Measurements from ENCODE around the gene LORICRIN. TPM values are rescaled to one million over a fixed set of nuclear protein-coding genes. Genes with fewer than 3 reads are reported as not detected.

LORICRIN gene
- total RNA-seq, 1 donor from 2014 or later, result not detected

DNA sequence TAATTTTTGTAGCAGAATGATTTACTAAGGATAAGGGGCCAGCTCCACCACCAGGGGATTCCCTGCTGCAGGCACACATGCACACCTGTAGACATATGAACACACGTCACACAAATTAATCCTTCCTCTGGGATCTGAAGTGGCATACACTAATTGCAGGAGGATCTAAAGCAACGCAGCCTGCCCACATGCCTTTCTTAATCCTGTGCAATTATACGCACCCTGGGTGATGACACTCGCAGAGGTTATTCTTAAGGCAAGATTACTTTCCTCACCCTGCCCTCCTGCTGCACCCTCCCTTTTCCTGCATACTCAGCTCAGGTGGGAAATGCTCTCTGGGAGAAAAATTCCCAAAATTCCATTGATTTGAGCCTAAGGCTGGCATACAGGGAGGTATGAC is 7.5 kb upstream of the LORICRIN start:
- no peaks in the 10 kb centered on the region for H3K36me3 Mint-ChIP-seq (ENCODE audit: low read depth, unreplicated experiment)
- H3K4me1 Mint-ChIP-seq (ENCODE audit: unreplicated experiment), result peaks cover 9% of the 10 kb centered on the region
- peaks cover 4% of the 10 kb centered on the region for H3K27me3 Mint-ChIP-seq (ENCODE audit: unreplicated experiment)
- no peak overlapping the region for H3K4me3 Mint-ChIP-seq (ENCODE audit: unreplicated experiment)
- no peak for DNase-seq (ENCODE audit: low spot score)
- H3K27ac Mint-ChIP-seq (ENCODE audit: unreplicated experiment), result no peak overlapping the region
- H3K9me3 Mint-ChIP-seq (ENCODE audit: unreplicated experiment), result no peaks in the 10 kb centered on the region
- TF ChIP-seq, protein P1, sequence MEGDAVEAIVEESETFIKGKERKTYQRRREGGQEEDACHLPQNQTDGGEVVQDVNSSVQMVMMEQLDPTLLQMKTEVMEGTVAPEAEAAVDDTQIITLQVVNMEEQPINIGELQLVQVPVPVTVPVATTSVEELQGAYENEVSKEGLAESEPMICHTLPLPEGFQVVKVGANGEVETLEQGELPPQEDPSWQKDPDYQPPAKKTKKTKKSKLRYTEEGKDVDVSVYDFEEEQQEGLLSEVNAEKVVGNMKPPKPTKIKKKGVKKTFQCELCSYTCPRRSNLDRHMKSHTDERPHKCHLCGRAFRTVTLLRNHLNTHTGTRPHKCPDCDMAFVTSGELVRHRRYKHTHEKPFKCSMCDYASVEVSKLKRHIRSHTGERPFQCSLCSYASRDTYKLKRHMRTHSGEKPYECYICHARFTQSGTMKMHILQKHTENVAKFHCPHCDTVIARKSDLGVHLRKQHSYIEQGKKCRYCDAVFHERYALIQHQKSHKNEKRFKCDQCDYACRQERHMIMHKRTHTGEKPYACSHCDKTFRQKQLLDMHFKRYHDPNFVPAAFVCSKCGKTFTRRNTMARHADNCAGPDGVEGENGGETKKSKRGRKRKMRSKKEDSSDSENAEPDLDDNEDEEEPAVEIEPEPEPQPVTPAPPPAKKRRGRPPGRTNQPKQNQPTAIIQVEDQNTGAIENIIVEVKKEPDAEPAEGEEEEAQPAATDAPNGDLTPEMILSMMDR (IDR thresholded peaks at IDR 0.05; ENCODE audit: unreplicated experiment), result no peak

DNA sequence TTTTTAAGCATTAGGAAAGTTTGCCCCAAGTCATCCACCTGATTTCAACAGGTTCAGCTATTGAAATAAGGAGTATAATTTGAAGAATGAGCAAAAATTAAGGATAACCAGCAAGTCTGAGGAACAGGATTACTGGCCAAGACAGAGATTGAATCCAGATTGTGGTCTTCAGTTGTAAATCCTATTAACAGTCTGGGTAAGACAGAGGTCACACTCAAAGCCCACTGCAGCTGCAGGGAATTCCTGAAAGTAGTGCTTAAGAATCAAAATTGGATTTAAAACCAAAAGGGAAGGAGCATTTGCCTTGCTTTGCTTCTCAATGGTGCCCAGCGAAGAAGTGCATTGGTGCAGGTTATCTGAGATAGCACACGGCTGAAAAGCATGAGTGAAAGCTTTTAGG is 6.4 kb upstream of the LORICRIN start:
- Mint-ChIP-seq H3K36me3 (ENCODE audit: low read depth, unreplicated experiment) (no peaks in the 10 kb centered on the region), H3K4me1 (ENCODE audit: unreplicated experiment) (peaks cover 9% of the 10 kb centered on the region)

DNA sequence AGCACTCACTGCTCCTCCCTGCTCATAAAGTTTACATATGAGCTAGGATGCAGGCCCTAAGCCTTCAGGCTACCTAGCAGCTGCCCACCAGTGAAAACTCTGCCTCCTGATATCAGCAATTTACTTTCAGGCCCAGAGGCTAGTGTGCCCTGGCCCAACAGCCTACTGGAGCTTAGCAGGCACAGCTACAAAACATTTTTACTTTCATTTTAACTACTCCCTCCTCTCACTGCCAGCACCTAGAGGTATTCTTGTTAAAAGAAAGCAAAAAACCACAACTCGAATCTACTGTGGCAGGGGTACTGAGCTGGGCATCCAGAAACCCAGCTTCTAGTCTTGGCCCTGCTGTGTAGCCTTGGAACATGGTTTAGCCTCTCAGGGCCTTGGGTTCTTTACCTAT is 5.8 kb upstream of the LORICRIN start:
- H3K27me3 Mint-ChIP-seq (ENCODE audit: unreplicated experiment), result peaks cover 2% of the 10 kb centered on the region
- H3K27ac Mint-ChIP-seq (ENCODE audit: unreplicated experiment), result no peak overlapping the region
- TF ChIP-seq, protein P1 (IDR thresholded peaks at IDR 0.05; ENCODE audit: unreplicated experiment), result no peak

More for the DNA sequence above, 6.4 kb upstream of the LORICRIN start:
- Mint-ChIP-seq H3K9me3 (ENCODE audit: unreplicated experiment) (no peaks in the 10 kb centered on the region), H3K4me3 (ENCODE audit: unreplicated experiment) (no peak overlapping the region), H3K27ac (ENCODE audit: unreplicated experiment) (no peak overlapping the region), H3K27me3 (ENCODE audit: unreplicated experiment) (peaks cover 4% of the 10 kb centered on the region)
- no peak for DNase-seq (ENCODE audit: low spot score)
- TF ChIP-seq, protein P1 (IDR thresholded peaks at IDR 0.05; ENCODE audit: unreplicated experiment), result no peak

DNA sequence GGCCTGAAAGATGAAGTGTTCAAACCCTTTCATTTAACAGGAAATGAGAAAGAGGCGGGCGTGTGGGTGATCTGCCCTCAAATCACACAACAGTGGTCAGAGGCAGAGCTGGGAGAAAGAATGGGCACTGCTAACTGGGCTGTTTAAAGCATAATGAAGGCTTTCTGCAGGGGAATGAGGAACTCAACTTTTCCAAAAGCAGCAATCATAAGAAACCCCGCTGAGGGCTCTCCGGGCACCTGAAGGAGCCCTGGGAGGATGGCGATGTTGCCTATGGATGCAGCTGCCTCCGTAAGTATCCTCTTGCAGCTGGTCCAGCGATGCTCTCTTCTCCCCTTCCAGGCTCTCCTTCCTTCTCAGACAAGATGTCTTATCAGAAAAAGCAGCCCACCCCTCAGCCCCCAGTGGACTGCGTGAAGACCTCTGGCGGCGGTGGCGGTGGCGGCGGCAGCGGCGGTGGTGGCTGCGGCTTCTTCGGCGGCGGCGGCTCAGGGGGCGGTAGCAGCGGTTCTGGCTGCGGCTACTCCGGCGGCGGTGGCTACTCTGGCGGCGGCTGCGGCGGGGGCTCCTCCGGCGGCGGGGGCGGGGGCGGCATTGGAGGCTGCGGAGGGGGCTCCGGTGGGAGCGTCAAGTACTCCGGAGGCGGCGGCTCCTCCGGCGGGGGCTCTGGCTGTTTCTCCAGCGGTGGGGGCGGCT is 1.2 kb downstream of the LORICRIN start:
- peaks cover 10% of the 10 kb centered on the region for H3K4me1 Mint-ChIP-seq (ENCODE audit: unreplicated experiment)
- DNase-seq (ENCODE audit: low spot score), result peak; percentile 39

More for the DNA sequence above, 5.8 kb upstream of the LORICRIN start:
- no peak overlapping the region for H3K4me3 Mint-ChIP-seq (ENCODE audit: unreplicated experiment)
- H3K36me3 Mint-ChIP-seq (ENCODE audit: low read depth, unreplicated experiment), result no peaks in the 10 kb centered on the region
- no peak for DNase-seq (ENCODE audit: low spot score)
- H3K9me3 Mint-ChIP-seq (ENCODE audit: unreplicated experiment), result no peaks in the 10 kb centered on the region
- H3K4me1 Mint-ChIP-seq (ENCODE audit: unreplicated experiment), result peaks cover 9% of the 10 kb centered on the region

More for the DNA sequence above, 1.2 kb downstream of the LORICRIN start:
- peaks cover 4% of the 10 kb centered on the region for H3K36me3 Mint-ChIP-seq (ENCODE audit: low read depth, unreplicated experiment)
- H3K4me3 Mint-ChIP-seq (ENCODE audit: unreplicated experiment), result peak overlapping the region; percentile 81
- peaks cover 21% of the 10 kb centered on the region for H3K27me3 Mint-ChIP-seq (ENCODE audit: unreplicated experiment)
- no peaks in the 10 kb centered on the region for H3K9me3 Mint-ChIP-seq (ENCODE audit: unreplicated experiment)
- TF ChIP-seq, protein P1 (IDR thresholded peaks at IDR 0.05; ENCODE audit: unreplicated experiment), result no peak
- H3K27ac Mint-ChIP-seq (ENCODE audit: unreplicated experiment), result no peak overlapping the region

Measured in endothelial cell (in vitro differentiated cells).